Right lobe of liver (tissue), 4 donors: ENCODE results near the gene UNKL.

Experiments used
- CTCF ChIP-seq, 4 donors: fragments of 200-600 bp in 3 of 4; fragments of 450-650 bp in 1 of 4; IDR thresholded peaks; one replicate each; pipeline versions ENCODE4 v1.5.1 to v1.8.0; 2016 to 2022; ENCODE audit warnings: antibody characterized with exemption in 4 of 4, mild to moderate bottlenecking in 2 of 4
- POLR2A ChIP-seq: fragments of 450-650 bp; IDR thresholded peaks from one replicate; pipeline ENCODE4 v1.6.1; 2017; ENCODE audit warnings: antibody characterized with exemption, mild to moderate bottlenecking
- donor health status: DM: no; HTN: no; CAD: no.
- donor health status: DM: no; HTN: no; CAD: no.
- donor health status: DM: no; HTN: yes; CAD: no.

- no peak for TF ChIP-seq CTCF (IDR thresholded peaks at IDR 0.05)
- no peak for TF ChIP-seq POLR2A
Observed at GRCh38 chr16:1375741-1376410, 38.6 kb downstream of the UNKL start.
